SK-N-SH (cell line): Measurements from ENCODE around the gene ABHD10. TPM values are rescaled to one million over a fixed set of nuclear protein-coding genes. Genes with fewer than 3 reads are reported as not detected.

Experiments used
- CTCF ChIA-PET: fragments of 300-600, 350-600 bp; formaldehyde crosslinking; extraction: SDS; loops from one replicate; lab custom pipeline; 2021; lab: Yijun Ruan, JAX
- POLR2A ChIA-PET: fragments of 350-600 bp; sonication (Branson Sonifier 250); formaldehyde crosslinking; extraction: SDS; loops from one replicate; lab custom pipeline; 2020; ENCODE audit warnings: antibody characterized with exemption, inconsistent platforms; lab: Yijun Ruan, JAX
- DNase-seq: peaks from one replicate; pipeline ENCODE4 v3.0.0; 2012
- H2AFZ ChIP-seq: fragments of 200-600 bp; sonication (generic); 2 replicates; pipeline ENCODE4 v1.8.1; 2016; ENCODE audit warnings: antibody characterized with exemption, mild to moderate bottlenecking, low read depth
- H3F3A ChIP-seq: fragments of 200-600 bp; sonication (generic); replicated peaks from 2 replicates; pipeline ENCODE3; 2016; ENCODE audit warnings: antibody characterized with exemption, mild to moderate bottlenecking; ENCODE audit not compliant: insufficient read depth
- H3K27ac ChIP-seq, 2 experiments: fragments of 200-500 bp in 1 of 2; fragments of 200-600 bp in 1 of 2; sonication (Bioruptor generic) in 1 of 2; sonication (generic), shearing (Covaris generic) in 1 of 2; 2 replicates each; pipeline versions ENCODE4 v1.5.1 to v1.6.1; 2014 to 2016; ENCODE audit warnings: low read depth in 2 of 2, inconsistent platforms in 1 of 2, low read length in 1 of 2, mild to moderate bottlenecking in 1 of 2, mixed read lengths in 1 of 2
- H3K27me3 ChIP-seq: fragments of 200-600 bp; sonication (generic), shearing (Covaris generic); 2 replicates; pipeline ENCODE4 v1.6.1; 2016; ENCODE audit warnings: mixed run types; ENCODE audit not compliant: insufficient read depth
- H3K36me3 ChIP-seq, 2 experiments: fragments of 200-500 bp in 1 of 2; fragments of 200-600 bp in 1 of 2; sonication (Bioruptor generic) in 1 of 2; sonication (generic) in 1 of 2; replicated peaks in 1 of 2; 2 replicates each; pipeline versions ENCODE3 to v1.5.1; 2014 to 2016; ENCODE audit warnings: low read length in 1 of 2, mild to moderate bottlenecking in 1 of 2; ENCODE audit not compliant: insufficient read depth in 2 of 2, control insufficient read depth in 1 of 2
- H3K4me1 ChIP-seq, 2 experiments: fragments of 200-500 bp in 1 of 2; fragments of 200-600 bp in 1 of 2; sonication (Bioruptor generic) in 1 of 2; sonication (generic), shearing (Covaris generic) in 1 of 2; 2 replicates each; pipeline versions ENCODE4 v1.5.1 to v1.6.1; 2014 to 2016; ENCODE audit warnings: low read depth in 1 of 2, low read length in 1 of 2, mixed run types in 1 of 2; ENCODE audit not compliant: insufficient read depth in 2 of 2, control insufficient read depth in 1 of 2
- H3K4me2 ChIP-seq: fragments of 200-600 bp; sonication (generic), shearing (Covaris generic); 2 replicates; pipeline ENCODE4 v1.6.1; 2017; ENCODE audit warnings: mixed run types
- H3K4me3 ChIP-seq, 2 experiments: fragments of 200-500 bp in 1 of 2; fragments of 200-600 bp in 1 of 2; sonication (Bioruptor generic) in 1 of 2; sonication (generic), shearing (Covaris generic) in 1 of 2; 2 replicates each; pipeline versions ENCODE4 v1.5.1 to v1.8.1; 2014 to 2016; ENCODE audit warnings: low read depth in 2 of 2, inconsistent platforms in 1 of 2, low read length in 1 of 2, mild to moderate bottlenecking in 1 of 2, mixed read lengths in 1 of 2, moderate library complexity in 1 of 2
- H3K79me2 ChIP-seq: fragments of 200-600 bp; sonication (generic); 2 replicates; pipeline ENCODE4 v1.8.1; 2017; ENCODE audit warnings: mild to moderate bottlenecking; ENCODE audit not compliant: insufficient read depth
- H3K9ac ChIP-seq: fragments of 200-600 bp; sonication (generic); 2 replicates; pipeline ENCODE4 v1.6.1; 2017; ENCODE audit warnings: mixed run types
- H3K9me2 ChIP-seq: fragments of 200-600 bp; sonication (generic); 2 replicates; pipeline ENCODE4 v1.6.1; 2017; ENCODE audit warnings: mixed run types
- H3K9me3 ChIP-seq: fragments of 200-600 bp; sonication (generic); 2 replicates; pipeline ENCODE4 v1.6.1; 2017; ENCODE audit warnings: mixed run types, mild to moderate bottlenecking, moderate library complexity
- H4K20me1 ChIP-seq: fragments of 200-600 bp; sonication (generic); 2 replicates; pipeline ENCODE4 v1.6.1; 2017; ENCODE audit warnings: mild to moderate bottlenecking, mixed run types; ENCODE audit not compliant: insufficient read depth
- CHD2 ChIP-seq: fragments of 150-350 bp; IDR thresholded peaks from 2 replicates; pipeline ENCODE4 v1.6.1; 2018; ENCODE audit warnings: low read length; ENCODE audit not compliant: partially characterized antibody
- CTCF ChIP-seq: fragments of 200-600 bp; sonication (generic); IDR thresholded peaks from 2 replicates; pipeline ENCODE4 v1.6.1; 2017; ENCODE audit warnings: antibody characterized with exemption, mild to moderate bottlenecking, moderate library complexity
- EP300 ChIP-seq, 2 experiments: IDR thresholded peaks; 2 replicates each; pipeline versions ENCODE4 v1.4.0 to v1.6.1; 2012; ENCODE audit warnings: borderline replicate concordance in 1 of 2, low read depth in 1 of 2, low read length in 1 of 2
- GABPA ChIP-seq: IDR thresholded peaks from 2 replicates; pipeline ENCODE4 v1.4.0; 2012; ENCODE audit warnings: low read depth, mild to moderate bottlenecking
- MAX ChIP-seq: IDR thresholded peaks from 2 replicates; pipeline ENCODE4 v1.4.0; 2012; ENCODE audit warnings: low read depth
- MEF2A ChIP-seq: IDR thresholded peaks from 2 replicates; pipeline ENCODE4 v1.4.0; 2012; ENCODE audit warnings: low read depth, borderline replicate concordance
- MXI1 ChIP-seq: IDR thresholded peaks from 2 replicates; pipeline ENCODE4 v1.6.1; 2012; ENCODE audit warnings: mild to moderate bottlenecking, low read depth, low read length, improper control_type of control experiment
- NRF1 ChIP-seq: IDR thresholded peaks from 2 replicates; pipeline ENCODE4 v1.6.1; 2012; ENCODE audit warnings: low read depth, mild to moderate bottlenecking, low read length
- POLR2AphosphoS5 ChIP-seq: IDR thresholded peaks from 2 replicates; pipeline ENCODE4 v1.6.1; 2012; ENCODE audit warnings: low read depth, low read length
- RAD21 ChIP-seq: IDR thresholded peaks from 2 replicates; pipeline ENCODE4 v1.6.1; 2012; ENCODE audit warnings: mild to moderate bottlenecking, low read length
- SMC3 ChIP-seq: IDR thresholded peaks from 2 replicates; pipeline ENCODE4 v1.6.1; 2012; ENCODE audit warnings: low read depth, low read length, improper control_type of control experiment
- TCF12 ChIP-seq: IDR thresholded peaks from 2 replicates; pipeline ENCODE4 v1.4.0; 2012
- TEAD4 ChIP-seq: IDR thresholded peaks from 2 replicates; pipeline ENCODE4 v1.4.0; 2012; ENCODE audit warnings: mild to moderate bottlenecking, borderline replicate concordance; ENCODE audit not compliant: insufficient read depth
- ZBTB33 ChIP-seq: IDR thresholded peaks from 2 replicates; pipeline ENCODE4 v1.4.0; 2012; ENCODE audit warnings: low read depth, borderline replicate concordance
- WGBS: methylation state at CpG from one replicate; pipeline ENCODE4 v1.1.6; 2017; ENCODE audit warnings: low lambda C conversion rate; 5-methylcytosine and 5-hydroxymethylcytosine counted together
- polyA plus RNA-seq, 3 experiments: library from polyadenylated mRNA; depleted of rRNA; stranded (reverse); fragments of >200 nt; gene quantifications; 2 replicates each; pipeline ENCODE4 v1.2.3, GENCODE V29; 2012
- TF ChIP-seq, protein P1 (sequence below): IDR thresholded peaks from 2 replicates; pipeline ENCODE4; 2012
- TF ChIP-seq, protein P2 (sequence below): IDR thresholded peaks from 2 replicates; pipeline ENCODE4 v1.4.0; 2012; ENCODE audit warnings: low read depth, borderline replicate concordance

ABHD10 gene
- polyA plus RNA-seq, 1 of the 3 experiments (the other 2 are of a cell fraction): 14.8 TPM

- TF ChIP-seq MAX: no peak
- TF ChIP-seq TCF12: no peak
Measured at GRCh38 chr3:112003321-112004080, 24.7 kb downstream of the ABHD10 start (continued).

- Histone ChIP-seq H3F3A (no peaks in the 10 kb centered on the region), H3K27ac (no peak overlapping the region), H4K20me1 (no peaks in the 10 kb centered on the region), H3K9me3 (no peaks in the 10 kb centered on the region), H3K9me2 (no peaks in the 10 kb centered on the region), H3K4me1 (peaks cover 23 to 35% of the 10 kb centered on the region in 2 experiments; a peak in 3 of 4 replicates)
- CTCF ChIA-PET: interaction anchor here (0.7 to 14.5 kb wide), 5 partner anchors 10 to 321 kb away, joined by 3 to 165 read pairs (median 3); no protein-coding TSS in a partner anchor
- TF ChIP-seq EP300 (IDR thresholded peaks at IDR 0.05; ENCODE audit: borderline replicate concordance in 1 of 2, low read depth in 1 of 2, low read length in 1 of 2) (no peak), TCF12 (no peak), MXI1 (no peak), TEAD4 (no peak), NRF1 (no peak), POLR2AphosphoS5 (no peak), MEF2A (no peak), SMC3 (no peak), CHD2 (no peak), RAD21 (no peak), CTCF (no peak), ZBTB33 (no peak), GABPA (no peak)
- TF ChIP-seq, protein P1, sequence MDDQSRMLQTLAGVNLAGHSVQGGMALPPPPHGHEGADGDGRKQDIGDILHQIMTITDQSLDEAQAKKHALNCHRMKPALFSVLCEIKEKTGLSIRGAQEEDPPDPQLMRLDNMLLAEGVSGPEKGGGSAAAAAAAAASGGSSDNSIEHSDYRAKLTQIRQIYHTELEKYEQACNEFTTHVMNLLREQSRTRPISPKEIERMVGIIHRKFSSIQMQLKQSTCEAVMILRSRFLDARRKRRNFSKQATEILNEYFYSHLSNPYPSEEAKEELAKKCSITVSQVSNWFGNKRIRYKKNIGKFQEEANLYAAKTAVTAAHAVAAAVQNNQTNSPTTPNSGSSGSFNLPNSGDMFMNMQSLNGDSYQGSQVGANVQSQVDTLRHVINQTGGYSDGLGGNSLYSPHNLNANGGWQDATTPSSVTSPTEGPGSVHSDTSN: no peak
- TF ChIP-seq, protein P2, sequence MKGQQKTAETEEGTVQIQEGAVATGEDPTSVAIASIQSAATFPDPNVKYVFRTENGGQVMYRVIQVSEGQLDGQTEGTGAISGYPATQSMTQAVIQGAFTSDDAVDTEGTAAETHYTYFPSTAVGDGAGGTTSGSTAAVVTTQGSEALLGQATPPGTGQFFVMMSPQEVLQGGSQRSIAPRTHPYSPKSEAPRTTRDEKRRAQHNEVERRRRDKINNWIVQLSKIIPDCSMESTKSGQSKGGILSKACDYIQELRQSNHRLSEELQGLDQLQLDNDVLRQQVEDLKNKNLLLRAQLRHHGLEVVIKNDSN: no peak
- TF ChIP-seq, all 33 proteins: peak for 0
- Histone ChIP-seq H3K9ac (no peak overlapping the region), H2AFZ (no peak overlapping the region), H3K79me2 (no peaks in the 10 kb centered on the region), H3K27me3 (no peaks in the 10 kb centered on the region), H3K4me2 (no peak overlapping the region), H3K4me3 (no peak overlapping the region), H3K36me3 (peaks cover 0 to 11% of the 10 kb centered on the region in 2 experiments)
- WGBS: 70% methylated on average over 2 of the region's 2 CpGs
- POLR2A ChIA-PET: interaction anchor here (1.3 kb wide), 1 partner anchor 9 kb away, joined by 3 read pairs; no protein-coding TSS in a partner anchor
- no peak for DNase-seq
Measured at GRCh38 chr3:112004187-112004586, 25.4 kb downstream of the ABHD10 start.
